Measurements from ENCODE around the gene INAVA.

GRCh38 chr1:200850554-200850953 is 44.1 kb upstream of the INAVA start:
- TF ChIP-seq CTCF (conservative IDR thresholded peaks at IDR 0.05 in 1 of 2, IDR thresholded peaks at IDR 0.05 in 1 of 2; ENCODE audit: low read depth in 1 of 2, low read length in 2 of 2) (no peak), EZH2 (IDR thresholded peaks at IDR 0.05; ENCODE audit: low read length, missing control alignments) (no peak)
